ENCODE data around the gene SH3RF3.
"Not testable (repeated sequence)": the region's sequence is repeated elsewhere in the genome, so short reads cannot be mapped to it uniquely, and the experiment has no call there.

The SH3RF3 gene

GRCh38 chr2:109222825-109223471 lies 93.9 kb downstream of the SH3RF3 start:
- no peak for DNase-seq

GRCh38 chr2:109223490-109223889 lies 94.5 kb downstream of the SH3RF3 start:
- DNase-seq: no peak

- not testable (repeated sequence) for DNase-seq
Observed at GRCh38 chr2:109224341-109224740, 95.3 kb downstream of the SH3RF3 start.

- no peak for DNase-seq
Observed at GRCh38 chr2:109225170-109225782, 96.3 kb downstream of the SH3RF3 start.

- DNase-seq: no peak
Observed at GRCh38 chr2:109226128-109226527, 97.1 kb downstream of the SH3RF3 start.

GRCh38 chr2:109226622-109227021 lies 97.6 kb downstream of the SH3RF3 start:
- no peak for DNase-seq

- DNase-seq: no peak
Observed at GRCh38 chr2:109229094-109229675, 100.2 kb downstream of the SH3RF3 start.

GRCh38 chr2:109230941-109231420 lies 102.0 kb downstream of the SH3RF3 start:
- DNase-seq: no peak

- DNase-seq: no peak
Observed at GRCh38 chr2:109231428-109231827, 102.4 kb downstream of the SH3RF3 start.

GRCh38 chr2:109231996-109232705 lies 103.1 kb downstream of the SH3RF3 start:
- no peak for DNase-seq

GRCh38 chr2:109232909-109233308 lies 103.9 kb downstream of the SH3RF3 start:
- DNase-seq: no peak

GRCh38 chr2:109233643-109234042 lies 104.6 kb downstream of the SH3RF3 start:
- no peak for DNase-seq

GRCh38 chr2:109234355-109234754 lies 105.3 kb downstream of the SH3RF3 start:
- DNase-seq: no peak

- DNase-seq: no peak
Observed at GRCh38 chr2:109236147-109236546, 107.1 kb downstream of the SH3RF3 start.

- DNase-seq: no peak
Observed at GRCh38 chr2:109237792-109238191, 108.8 kb downstream of the SH3RF3 start.

GRCh38 chr2:109238580-109238979 lies 109.6 kb downstream of the SH3RF3 start:
- DNase-seq: peak in 1 of 2 experiments; percentile 54

- no peak for DNase-seq
Observed at GRCh38 chr2:109239720-109240119, 110.7 kb downstream of the SH3RF3 start.

- no peak for DNase-seq
Observed at GRCh38 chr2:109242210-109242653, 113.2 kb downstream of the SH3RF3 start.

- DNase-seq: peak; percentile 12 to 76
Observed at GRCh38 chr2:109242654-109243331, 113.8 kb downstream of the SH3RF3 start.

GRCh38 chr2:109243526-109244303 lies 114.7 kb downstream of the SH3RF3 start:
- no peak for DNase-seq

- no peak for DNase-seq
Observed at GRCh38 chr2:109244304-109244582, 115.2 kb downstream of the SH3RF3 start.

- DNase-seq: no peak
Observed at GRCh38 chr2:109244750-109245382, 115.9 kb downstream of the SH3RF3 start.

Data from SW 1271 (cell line).